Naive B cell (primary cell): Measurements from ENCODE around the gene VPS51. TPM values are rescaled to one million over a fixed set of nuclear protein-coding genes. Genes with fewer than 3 reads are reported as not detected.
A peak's percentile ranks its signal among the peaks of the same experiment; 100 is the strongest.

Experiments used
- ATAC-seq, 2 donors: fragments of 150-1000 bp; cut with Tn5 transposase; 2 replicates each; pipeline ENCODE4 v1.10.0; 2021; ENCODE audit warnings: low read depth in 2 of 2, mild to moderate bottlenecking in 2 of 2, moderate library complexity in 2 of 2
- DNase-seq: peaks from one replicate; pipeline ENCODE4 v3.0.0; 2022
- H3K27ac Mint-ChIP-seq, 6 donors: one replicate each; pipeline ENCODE4 v1.8.0; 2020 to 2022; ENCODE audit warnings: mild to moderate bottlenecking in 6 of 6, mixed read lengths in 6 of 6, moderate library complexity in 5 of 6, inconsistent platforms in 2 of 6
- H3K27me3 Mint-ChIP-seq, 3 donors: one replicate each; pipeline ENCODE4 v1.8.0; 2021 to 2022; ENCODE audit warnings: mixed read lengths in 3 of 3, mild to moderate bottlenecking in 1 of 3
- H3K36me3 Mint-ChIP-seq, 2 donors: one replicate each; pipeline ENCODE4 v1.8.0; 2020 to 2022; ENCODE audit warnings: mixed read lengths in 2 of 2, inconsistent platforms in 1 of 2, mild to moderate bottlenecking in 1 of 2
- H3K4me1 Mint-ChIP-seq, 3 donors: one replicate each; pipeline ENCODE4 v1.8.0; 2020 to 2022; ENCODE audit warnings: mixed read lengths in 3 of 3, inconsistent platforms in 1 of 3, mild to moderate bottlenecking in 1 of 3, moderate library complexity in 1 of 3
- H3K4me3 Mint-ChIP-seq, 8 donors: one replicate each; pipeline ENCODE4 v1.8.0; 2020 to 2022; ENCODE audit warnings: mild to moderate bottlenecking in 8 of 8, mixed read lengths in 8 of 8, moderate library complexity in 8 of 8, inconsistent platforms in 2 of 8
- H3K9me3 Mint-ChIP-seq, 7 donors: one replicate each; pipeline ENCODE4 v1.8.0; 2020 to 2022; ENCODE audit warnings: mixed read lengths in 7 of 7, mild to moderate bottlenecking in 5 of 7, inconsistent platforms in 2 of 7, moderate library complexity in 1 of 7
- polyA plus RNA-seq, 6 donors: library from polyadenylated mRNA; unstranded; fragments of 300-500 nt; fragmentation: Illumina TruSeq; gene quantifications; one replicate each; pipeline ENCODE4 v1.2.3, GENCODE V29; 2021; ENCODE audit warnings: low read depth in 6 of 6

Gene VPS51
- polyA plus RNA-seq, 6 donors from 2014 or later = 80.5 to 106 (median 91.2) TPM

DNA sequence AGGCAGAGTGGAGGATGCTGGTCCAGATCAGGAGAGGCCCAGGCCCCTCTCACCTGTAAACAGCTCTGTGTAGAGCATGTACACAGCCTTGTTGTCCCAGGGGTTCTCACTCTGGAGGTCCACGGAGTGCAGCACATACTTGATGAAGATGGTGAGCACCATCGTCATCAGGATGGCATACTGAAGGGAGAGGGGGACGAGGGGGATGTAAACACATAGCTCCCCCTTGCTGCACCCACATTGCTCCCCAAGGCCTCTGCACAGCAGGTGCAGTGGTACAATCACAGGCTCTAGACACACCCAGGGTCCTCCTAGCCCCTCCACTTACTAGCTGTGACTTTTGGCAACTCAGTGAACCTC lies 35.4 kb downstream of the VPS51 start:
- H3K27ac Mint-ChIP-seq = peak overlapping the region in 4 of 6 donors; percentile 95 to 100 (median 98)
- no peaks in the 10 kb centered on the region for H3K27me3 Mint-ChIP-seq
- no peaks in the 10 kb centered on the region for H3K9me3 Mint-ChIP-seq
- DNase-seq = no peak
- no peak for ATAC-seq
- peak overlapping the region; percentile 91 to 100 (median 99) for H3K4me3 Mint-ChIP-seq
- peaks cover 6 to 27% of the 10 kb centered on the region in 2 donors for H3K36me3 Mint-ChIP-seq
- H3K4me1 Mint-ChIP-seq = peaks cover 50 to 75% (median 61%) of the 10 kb centered on the region in 3 donors

DNA sequence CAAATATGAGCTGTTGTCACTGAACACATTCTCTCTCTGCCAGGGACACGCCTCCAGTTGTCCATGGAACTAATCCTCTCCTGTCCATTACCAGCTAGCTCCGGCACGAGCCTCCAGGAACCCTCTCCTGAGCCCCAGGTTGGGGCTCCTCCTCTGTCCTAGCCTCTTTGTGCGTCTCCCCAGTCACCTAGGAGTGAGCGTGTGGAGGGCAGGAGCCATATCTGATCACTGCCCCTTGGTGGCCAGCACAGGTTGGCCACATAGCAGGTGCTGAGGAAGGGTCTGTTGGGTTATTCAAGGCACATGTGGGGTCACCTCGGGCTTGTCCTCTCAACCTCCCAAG lies 35.9 kb downstream of the VPS51 start:
- Mint-ChIP-seq H3K4me1 (peaks cover 54 to 74% (median 64%) of the 10 kb centered on the region in 3 donors), H3K27ac (peak overlapping the region; percentile 97 to 100 (median 99)), H3K4me3 (peak overlapping the region; percentile 91 to 100 (median 99)), H3K36me3 (peaks cover 6 to 27% of the 10 kb centered on the region in 2 donors), H3K9me3 (no peaks in the 10 kb centered on the region), H3K27me3 (no peaks in the 10 kb centered on the region)
- no peak for ATAC-seq
- DNase-seq = no peak

DNA sequence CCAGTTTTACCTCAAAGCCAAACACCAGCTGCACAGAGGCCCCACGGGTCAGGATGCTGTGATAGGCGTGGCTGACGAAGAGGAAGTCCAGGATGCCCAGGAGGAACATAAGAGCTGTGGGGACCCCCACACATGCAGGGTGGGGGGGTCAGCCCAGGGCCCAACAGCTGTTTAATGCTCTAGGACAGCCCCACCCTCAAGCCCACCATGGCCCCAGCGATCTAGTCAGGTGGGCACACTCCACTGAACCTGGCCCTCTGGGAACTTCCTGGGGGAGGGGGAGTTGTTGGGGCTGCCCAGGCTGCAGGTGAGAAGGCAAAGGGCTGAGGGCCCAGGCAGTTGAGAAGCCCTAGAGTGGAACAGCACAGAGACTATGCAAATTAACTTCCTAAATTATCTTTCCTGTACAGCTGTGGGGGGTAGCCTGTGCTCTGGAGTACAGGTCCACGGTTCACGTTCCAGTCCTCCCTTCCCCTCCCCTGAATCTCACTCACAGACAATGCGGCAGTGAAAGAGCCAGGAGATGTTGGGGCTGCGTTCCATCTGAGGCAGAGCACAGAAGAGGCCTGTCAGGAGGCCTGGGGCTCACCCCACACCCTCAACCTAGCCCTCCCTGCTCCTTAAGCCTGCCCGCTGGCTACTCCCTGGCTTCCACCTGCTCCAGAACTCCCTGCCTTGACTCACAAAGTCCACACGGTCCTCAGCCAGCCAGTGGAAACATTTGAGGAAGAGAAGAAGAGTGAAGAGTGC lies 36.4 kb downstream of the VPS51 start:
- peak; percentile 83 for DNase-seq
- ATAC-seq = peak; percentile 55 to 57
- peak overlapping the region; percentile 97 to 100 (median 99) for H3K27ac Mint-ChIP-seq
- H3K9me3 Mint-ChIP-seq = no peaks in the 10 kb centered on the region
- H3K4me1 Mint-ChIP-seq = peaks cover 56 to 74% (median 68%) of the 10 kb centered on the region in 3 donors
- H3K36me3 Mint-ChIP-seq = peaks cover 6 to 27% of the 10 kb centered on the region in 2 donors
- peak overlapping the region; percentile 91 to 100 (median 99) for H3K4me3 Mint-ChIP-seq
- H3K27me3 Mint-ChIP-seq = no peaks in the 10 kb centered on the region

DNA sequence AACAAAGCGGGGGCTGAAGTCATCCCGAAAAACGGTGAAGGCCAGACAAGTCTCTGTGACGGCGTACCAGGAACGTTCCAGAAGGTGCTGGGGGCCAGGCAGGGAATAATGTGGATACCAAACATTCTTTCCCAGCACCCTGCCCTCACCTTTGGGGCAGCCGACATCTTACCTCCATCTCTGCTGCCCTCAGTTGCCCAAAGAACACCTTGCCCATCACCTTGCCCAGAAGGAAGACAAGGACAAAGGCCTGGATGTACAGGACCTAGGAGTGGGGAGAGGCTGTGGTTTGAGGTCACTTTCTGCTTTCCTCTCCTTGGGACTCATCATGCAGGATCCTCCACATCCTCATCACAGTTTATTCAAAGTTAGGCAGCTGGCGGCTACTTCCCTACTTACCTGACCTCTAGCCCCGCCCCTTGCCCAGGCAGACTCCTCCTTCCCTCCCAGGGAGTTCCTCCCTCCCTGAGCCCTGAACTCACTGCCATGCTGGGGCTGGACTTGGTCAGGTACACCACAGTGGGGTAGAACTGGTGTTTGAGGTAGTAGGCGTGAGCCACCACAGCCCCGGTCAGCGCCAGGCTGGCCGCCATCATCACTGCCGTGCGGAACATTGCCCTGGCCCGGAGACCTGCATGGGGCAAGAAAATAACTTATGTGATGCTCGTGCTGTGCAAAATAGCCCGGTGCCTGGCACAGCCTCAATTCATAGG lies 37.1 kb downstream of the VPS51 start:
- Mint-ChIP-seq H3K4me3 (peak overlapping the region; percentile 91 to 100 (median 99)), H3K9me3 (no peaks in the 10 kb centered on the region), H3K4me1 (peaks cover 55 to 77% (median 71%) of the 10 kb centered on the region in 3 donors), H3K27me3 (no peaks in the 10 kb centered on the region), H3K36me3 (peaks cover 6 to 27% of the 10 kb centered on the region in 2 donors), H3K27ac (peak overlapping the region; percentile 97 to 100 (median 99))
- peak; percentile 68 for DNase-seq
- no peak for ATAC-seq

DNA sequence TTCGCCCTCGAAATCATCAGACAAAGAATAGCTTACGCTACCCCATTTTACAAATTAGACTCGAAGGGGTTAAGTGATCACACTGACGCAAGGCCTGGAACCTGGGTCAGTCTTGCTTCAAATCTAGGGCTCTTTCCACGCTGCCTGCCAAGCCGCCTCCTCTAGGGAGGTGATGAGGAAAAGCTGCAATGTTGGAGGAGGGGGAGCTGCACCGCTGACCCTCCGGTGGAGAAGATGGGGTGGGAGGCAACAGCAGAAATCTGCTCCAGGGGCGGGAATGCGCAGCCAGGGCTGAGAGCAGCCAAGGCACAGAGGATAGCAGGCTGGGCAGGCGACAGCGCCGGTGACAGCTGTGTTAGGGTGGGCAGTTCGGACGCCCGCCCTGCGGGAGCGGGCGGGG lies 37.7 kb downstream of the VPS51 start:
- ATAC-seq (no peak), DNase-seq (no peak)
- peak overlapping the region; percentile 91 to 100 (median 99) for H3K4me3 Mint-ChIP-seq
- peak overlapping the region; percentile 97 to 100 (median 99) for H3K27ac Mint-ChIP-seq
- H3K36me3 Mint-ChIP-seq = peaks cover 6 to 27% of the 10 kb centered on the region in 2 donors
- no peaks in the 10 kb centered on the region for H3K9me3 Mint-ChIP-seq
- no peaks in the 10 kb centered on the region for H3K27me3 Mint-ChIP-seq
- H3K4me1 Mint-ChIP-seq = peaks cover 55 to 72% (median 71%) of the 10 kb centered on the region in 3 donors

DNA sequence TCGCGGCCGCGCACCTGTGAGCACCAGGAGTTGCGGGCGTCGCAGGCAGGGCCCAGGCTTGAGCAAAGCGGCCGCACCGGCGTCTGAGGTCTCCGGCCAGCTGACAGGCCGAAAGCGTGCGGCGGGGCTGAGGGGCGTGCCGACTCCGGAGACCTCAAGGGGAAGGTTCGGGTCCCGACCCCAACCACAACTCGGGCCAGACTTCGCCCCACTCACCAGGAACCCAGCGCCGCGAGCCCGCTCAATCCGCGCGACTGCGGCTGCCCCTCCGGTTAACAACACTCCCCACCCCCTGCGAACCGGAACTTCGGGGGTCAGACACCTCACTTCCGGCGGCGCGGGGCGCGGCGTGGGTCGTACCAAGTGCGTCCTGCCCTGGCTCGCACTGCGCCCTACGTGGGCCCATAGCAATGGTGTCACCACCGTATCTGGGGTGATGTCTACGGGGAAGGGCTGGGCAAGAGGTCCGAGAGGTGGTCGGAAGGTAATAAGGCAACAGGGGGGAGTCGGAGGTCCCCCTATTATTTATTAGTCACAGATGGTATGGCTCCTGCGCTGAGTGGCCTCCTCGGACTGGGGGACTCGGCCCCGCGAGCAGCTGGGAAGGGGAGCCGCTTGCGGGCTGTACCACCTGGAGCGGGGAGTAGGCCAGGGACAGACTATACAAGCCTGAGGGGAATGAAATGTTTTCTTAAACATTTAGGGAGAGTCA lies 38.4 kb downstream of the VPS51 start, which contains the start of gene SYVN1:
TSS of gene SYVN1 (minus strand) at position 280 of the 712 bp plus-strand sequence. CDS start 918 bp downstream, outside the sequence.
- DNase-seq = peak; percentile 93
- Mint-ChIP-seq H3K4me1 (peaks cover 55 to 70% (median 67%) of the 10 kb centered on the region in 3 donors), H3K27me3 (no peaks in the 10 kb centered on the region), H3K4me3 (peak within 1 kb of the TSS; percentile 91 to 100 (median 99)), H3K27ac (peak within 1 kb of the TSS; percentile 97 to 100 (median 100)), H3K36me3 (peaks cover 6 to 27% of the 10 kb centered on the region in 2 donors), H3K9me3 (no peaks in the 10 kb centered on the region)
- ATAC-seq = peak; percentile 67

DNA sequence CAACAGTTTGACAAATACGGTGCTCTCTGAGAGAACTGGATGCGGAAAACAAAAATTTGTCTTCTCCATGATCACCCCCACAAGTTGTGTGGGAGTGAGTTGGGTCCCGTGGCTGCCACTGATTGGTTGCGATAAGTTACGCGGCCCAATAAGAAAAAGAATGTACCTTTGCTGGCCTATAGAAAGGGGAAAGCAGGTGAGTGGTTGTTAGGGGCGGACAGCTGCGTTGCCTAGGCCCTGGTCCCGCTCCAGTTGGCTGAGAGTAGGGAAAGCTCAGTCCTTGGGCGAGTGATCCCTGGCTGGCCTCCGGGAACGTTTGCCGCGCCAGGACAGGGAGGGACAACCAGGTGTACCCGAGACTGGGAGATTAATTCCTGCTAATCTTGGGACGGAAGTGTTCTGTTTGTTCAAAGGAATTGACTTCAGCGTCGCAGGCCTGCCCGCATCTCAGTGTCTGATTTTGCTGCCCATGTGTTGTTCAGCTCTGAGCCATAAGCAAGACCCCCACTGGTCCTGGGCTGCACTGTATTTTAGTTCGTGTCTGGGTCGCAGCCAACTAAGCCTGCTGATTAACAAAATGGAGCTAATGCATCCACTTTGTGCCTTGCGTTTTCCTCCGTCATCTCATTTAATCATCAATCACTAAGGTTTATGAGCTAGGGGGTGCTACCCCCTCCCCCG lies 39.1 kb downstream of the VPS51 start:
- peak; percentile 73 to 75 for ATAC-seq
- Mint-ChIP-seq H3K9me3 (no peaks in the 10 kb centered on the region), H3K4me3 (peak overlapping the region; percentile 91 to 100 (median 99)), H3K27me3 (no peaks in the 10 kb centered on the region), H3K27ac (peak overlapping the region; percentile 97 to 100 (median 100)), H3K4me1 (peaks cover 52 to 63% (median 60%) of the 10 kb centered on the region in 3 donors), H3K36me3 (peaks cover 6 to 27% of the 10 kb centered on the region in 2 donors)
- DNase-seq = peak; percentile 90

DNA sequence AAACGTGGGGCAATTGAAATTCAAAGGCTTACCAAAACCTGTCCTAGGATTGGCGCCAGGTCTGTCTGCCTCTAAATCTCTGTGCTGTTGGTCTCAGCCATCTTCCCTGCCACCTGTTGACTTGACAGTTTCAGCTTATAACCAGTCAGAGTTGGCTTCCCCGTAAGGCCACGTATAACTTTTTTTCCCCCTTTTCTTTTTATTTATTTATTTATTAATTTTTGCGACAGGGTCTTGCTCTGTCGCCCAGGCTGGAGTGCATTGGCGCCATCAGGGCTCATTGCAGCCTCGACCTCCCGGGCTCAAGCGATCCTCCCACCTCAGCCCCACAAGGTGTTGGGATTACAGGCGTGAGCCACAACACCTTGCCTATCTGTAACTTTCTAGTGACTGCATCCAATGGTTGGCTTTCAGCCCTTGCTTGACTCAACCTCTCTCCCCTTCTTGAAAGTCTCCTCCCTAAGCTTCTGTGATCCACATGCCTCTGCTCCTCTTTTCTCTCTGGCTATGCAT lies 39.7 kb downstream of the VPS51 start:
- DNase-seq (no peak), ATAC-seq (no peak)
- H3K9me3 Mint-ChIP-seq = no peaks in the 10 kb centered on the region
- no peaks in the 10 kb centered on the region for H3K27me3 Mint-ChIP-seq
- H3K36me3 Mint-ChIP-seq = peaks cover 6 to 27% of the 10 kb centered on the region in 2 donors
- peak overlapping the region; percentile 91 to 100 (median 99) for H3K4me3 Mint-ChIP-seq
- peaks cover 48 to 57% (median 55%) of the 10 kb centered on the region in 3 donors for H3K4me1 Mint-ChIP-seq
- H3K27ac Mint-ChIP-seq = peak overlapping the region in 5 of 6 donors; percentile 97 to 100 (median 99)

DNA sequence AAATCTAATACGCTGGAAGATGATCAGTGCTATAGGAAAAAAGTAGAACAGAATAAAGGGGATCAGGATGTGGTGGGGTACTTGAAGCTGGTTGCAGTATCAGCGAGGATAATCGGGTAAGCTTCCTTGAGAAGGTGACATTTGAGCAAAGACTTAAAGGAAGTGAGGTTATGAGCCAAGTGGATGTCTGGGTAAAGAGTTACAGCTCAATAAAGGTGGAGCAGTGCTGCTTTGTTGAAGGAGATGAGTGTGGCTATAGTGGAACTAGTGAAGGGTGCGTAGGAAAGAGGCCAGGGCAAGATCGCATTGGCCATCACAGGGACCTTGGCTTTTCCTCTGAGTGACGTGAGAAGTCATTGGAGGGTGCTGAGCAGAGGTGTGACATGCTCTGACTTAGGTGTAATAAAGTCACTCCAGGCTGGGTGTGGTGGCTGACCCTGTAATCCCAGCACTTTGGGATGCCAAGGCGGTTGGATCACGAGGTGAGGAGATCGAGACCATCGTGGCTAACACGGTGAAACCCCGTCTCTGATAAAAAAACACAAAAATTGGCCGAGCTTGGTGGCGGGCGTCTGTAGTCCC lies 40.6 kb downstream of the VPS51 start:
- H3K27ac Mint-ChIP-seq = peak overlapping the region in 4 of 6 donors; percentile 5 to 97 (median 88)
- no peaks in the 10 kb centered on the region for H3K9me3 Mint-ChIP-seq
- DNase-seq (no peak), ATAC-seq (no peak)
- H3K27me3 Mint-ChIP-seq = no peaks in the 10 kb centered on the region
- peaks cover 6 to 27% of the 10 kb centered on the region in 2 donors for H3K36me3 Mint-ChIP-seq
- H3K4me1 Mint-ChIP-seq = peaks cover 38 to 50% (median 45%) of the 10 kb centered on the region in 3 donors
- peak overlapping the region in 6 of 8 donors; percentile 47 to 100 (median 94) for H3K4me3 Mint-ChIP-seq

DNA sequence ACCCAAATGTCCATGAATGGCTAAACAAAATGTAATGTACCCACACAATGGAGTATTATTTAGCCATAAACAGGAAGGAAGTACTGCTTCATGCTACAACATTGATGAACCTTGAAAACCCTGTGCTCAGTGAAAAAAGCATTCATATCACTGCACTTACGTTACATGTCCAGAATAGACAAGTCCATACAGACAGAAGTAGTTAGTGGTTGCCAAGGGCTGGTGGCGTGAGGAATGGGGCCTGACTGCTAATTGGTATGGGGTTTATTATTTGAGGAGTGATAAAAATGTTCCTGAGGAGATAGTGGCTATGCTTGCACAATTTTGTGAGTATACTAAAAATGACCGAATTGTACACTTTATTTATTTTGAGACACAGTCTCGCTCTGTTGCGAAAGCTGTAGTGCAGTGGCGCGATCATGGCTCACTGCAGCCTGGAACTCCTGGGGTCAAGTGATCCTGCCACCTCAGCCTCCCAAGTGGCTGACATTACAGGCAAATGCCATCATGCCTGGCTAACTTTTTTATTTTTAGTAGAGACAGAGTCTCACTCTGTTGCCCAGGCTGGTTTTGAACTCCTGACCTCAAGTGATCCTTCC lies 46.0 kb downstream of the VPS51 start:
- peaks cover 18 to 32% (median 32%) of the 10 kb centered on the region in 3 donors for H3K4me1 Mint-ChIP-seq
- peak overlapping the region in 1 of 6 donors; percentile 4 for H3K27ac Mint-ChIP-seq
- no peak for DNase-seq
- H3K9me3 Mint-ChIP-seq = no peaks in the 10 kb centered on the region
- ATAC-seq = no peak
- H3K27me3 Mint-ChIP-seq = no peaks in the 10 kb centered on the region
- H3K36me3 Mint-ChIP-seq = no peaks in the 10 kb centered on the region
- H3K4me3 Mint-ChIP-seq = no peak overlapping the region

DNA sequence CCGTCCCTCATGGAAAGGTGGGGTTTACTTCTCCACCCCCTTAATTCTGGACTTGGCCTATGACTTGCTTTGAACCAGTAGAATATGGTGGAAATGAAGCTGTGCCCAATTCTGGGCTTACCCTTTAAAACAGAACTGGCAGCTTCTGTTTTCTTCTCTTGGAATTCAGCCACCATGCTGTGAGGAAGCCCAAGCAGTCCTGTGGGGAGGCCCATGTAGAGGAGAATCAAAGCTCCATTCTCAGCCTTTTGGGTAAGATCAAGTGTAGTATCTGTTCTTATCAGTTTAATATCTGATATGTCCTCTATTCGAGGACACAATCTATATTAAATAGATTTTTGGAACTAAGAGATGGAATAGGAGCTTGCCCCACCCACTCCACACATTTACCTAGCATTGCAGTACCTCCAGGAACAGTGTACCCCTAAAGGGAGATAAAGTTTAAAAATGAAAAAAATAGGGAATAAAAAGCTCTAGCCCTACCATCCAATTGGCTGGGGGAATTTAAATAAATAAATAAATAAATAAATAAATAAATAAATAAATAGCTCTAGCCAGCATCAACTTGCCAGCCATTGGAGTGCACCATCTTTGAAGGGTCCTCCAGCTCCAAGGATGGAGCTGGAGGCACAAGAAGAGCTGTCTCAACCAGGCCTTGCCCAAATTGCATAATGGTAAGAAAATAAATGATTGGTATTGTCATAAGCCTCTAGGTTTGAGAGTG lies 51.5 kb downstream of the VPS51 start:
- ATAC-seq (no peak), DNase-seq (no peak)
- H3K4me1 Mint-ChIP-seq = peaks cover 31 to 40% (median 39%) of the 10 kb centered on the region in 3 donors
- no peaks in the 10 kb centered on the region for H3K36me3 Mint-ChIP-seq
- H3K27ac Mint-ChIP-seq = no peak overlapping the region
- H3K4me3 Mint-ChIP-seq = no peak overlapping the region
- no peaks in the 10 kb centered on the region for H3K27me3 Mint-ChIP-seq
- peaks cover 0 to 3% (median 0%) of the 10 kb centered on the region in 7 donors for H3K9me3 Mint-ChIP-seq
